HepG2 (cell line): ENCODE data around the gene M1AP. TPM values are rescaled to one million over a fixed set of nuclear protein-coding genes. Genes with fewer than 3 reads are reported as not detected.

Experiments used
- ATAC-seq: fragments of 200-7000 bp; cut with Tn5 transposase; 3 replicates; pipeline ENCODE4 v1.9.1; 2020; ENCODE audit warnings: mild to moderate bottlenecking, moderate library complexity
- BruUV-seq: library from RNA; stranded (reverse); fragments of 400-500 nt; replicated peaks from 2 replicates; lab custom pipeline; 2021; lab: Mats Ljungman, UMichigan
- CTCF ChIA-PET: fragments of 300-600 bp; formaldehyde crosslinking; extraction: SDS; loops from one replicate; lab custom pipeline; 2021; ENCODE audit warnings: low total read pairs, inconsistent platforms, low intra/inter-chr PET ratio; lab: Yijun Ruan, JAX
- POLR2A ChIA-PET: fragments of 350-600 bp; sonication (Branson Sonifier 250); formaldehyde crosslinking; loops from one replicate; lab custom pipeline; 2020; ENCODE audit warnings: antibody characterized with exemption, inconsistent platforms; lab: Yijun Ruan, JAX
- DNase-seq: peaks from one replicate; pipeline ENCODE4 v3.0.0-alpha.2; 2015; ENCODE audit warnings: low spot score
- FAIRE-seq: peaks from 3 replicates; lab custom pipeline; 2011; peaks lifted over from hg19 to GRCh38; lab: Jason Lieb, UNC
- H2AFZ ChIP-seq: one replicate; pipeline ENCODE4 v1.6.1; 2011; ENCODE audit warnings: low read length, inconsistent platforms
- H3K27ac ChIP-seq: fragments of 300-600 bp; 3 replicates; pipeline ENCODE4 v1.8.0; 2011; ENCODE audit warnings: mixed run types, mild to moderate bottlenecking, mixed read lengths, low read length, inconsistent platforms; ENCODE audit not compliant: insufficient read depth; ENCODE audit errors: extremely low read length
- H3K27me3 ChIP-seq, 2 experiments: fragments of 200-600 bp in 1 of 2; 2 replicates in 1 of 2; 3 replicates in 1 of 2; pipeline versions ENCODE4 v1.6.0 to v1.8.0; 2011; ENCODE audit warnings: low read length in 2 of 2, mild to moderate bottlenecking in 2 of 2, moderate library complexity in 2 of 2, inconsistent platforms in 1 of 2; ENCODE audit not compliant: insufficient read depth in 2 of 2, control insufficient read depth in 1 of 2
- H3K36me3 ChIP-seq, 2 experiments: fragments of 200-600 bp in 1 of 2; replicated peaks in 1 of 2; 2 replicates in 1 of 2; 3 replicates in 1 of 2; pipeline versions ENCODE4 v1.5.1 to v1.8.0; 2011; ENCODE audit warnings: low read length in 2 of 2, inconsistent platforms in 1 of 2; ENCODE audit not compliant: insufficient read depth in 2 of 2, control insufficient read depth in 1 of 2
- H3K4me1 ChIP-seq: 2 replicates; pipeline ENCODE4 v1.5.1; 2012; ENCODE audit warnings: low read length, inconsistent platforms; ENCODE audit not compliant: insufficient read depth
- H3K4me2 ChIP-seq: 2 replicates; pipeline ENCODE4 v1.6.0; 2011; ENCODE audit warnings: low read depth, low read length, inconsistent platforms
- H3K4me3 ChIP-seq, 3 experiments: fragments of 200-600 bp in 1 of 3; sonication (generic), shearing (Covaris generic) in 1 of 3; replicated peaks in 1 of 3; 2 replicates each; pipeline ENCODE4 v1.5.1; 2011 to 2016; ENCODE audit warnings: low read length in 3 of 3, inconsistent platforms in 2 of 3, low read depth in 2 of 3, mild to moderate bottlenecking in 2 of 3, control low read depth in 1 of 3, mixed read lengths in 1 of 3; ENCODE audit not compliant: insufficient read depth in 1 of 3
- H3K79me2 ChIP-seq: one replicate; pipeline ENCODE4 v1.6.1; 2011; ENCODE audit warnings: low read length, inconsistent platforms; ENCODE audit not compliant: insufficient read depth
- H3K9ac ChIP-seq: 2 replicates; pipeline ENCODE4 v1.6.0; 2011; ENCODE audit warnings: mild to moderate bottlenecking, low read depth, low read length, inconsistent platforms; ENCODE audit not compliant: insufficient read depth
- H3K9me3 ChIP-seq: 2 replicates; pipeline ENCODE4 v1.5.1; 2012; ENCODE audit warnings: mild to moderate bottlenecking, low read length
- H4K20me1 ChIP-seq: 2 replicates; pipeline ENCODE4 v1.6.0; 2011; ENCODE audit warnings: inconsistent platforms, mild to moderate bottlenecking, low read length, moderate library complexity; ENCODE audit not compliant: insufficient read depth
- ARID5B ChIP-seq: IDR thresholded peaks from 2 replicates; pipeline ENCODE4 v1.4.0; 2020; ENCODE audit warnings: mild to moderate bottlenecking, missing genetic modification reagents
- ATF4 ChIP-seq, 2 experiments: fragments of 450-650 bp in 1 of 2; sonication (generic) in 1 of 2; formaldehyde crosslinking; IDR thresholded peaks; 2 replicates each; pipeline versions ENCODE4 v1.5.0 to v1.8.0; 2020 to 2022; ENCODE audit warnings: mild to moderate bottlenecking in 1 of 2, missing genetic modification reagents in 1 of 2
- CREM ChIP-seq, 2 experiments: sonication (generic) in 1 of 2; formaldehyde crosslinking in 1 of 2; IDR thresholded peaks; 2 replicates each; pipeline versions ENCODE4 v1.4.0 to v1.6.1; 2016 to 2020; ENCODE audit warnings: antibody characterized with exemption in 1 of 2, mild to moderate bottlenecking in 1 of 2, missing genetic modification reagents in 1 of 2
- ZBTB21 ChIP-seq: sonication (generic); formaldehyde crosslinking; IDR thresholded peaks from 2 replicates; pipeline ENCODE4 v1.4.0; 2020; ENCODE audit warnings: missing genetic modification reagents
- ZNF274 ChIP-seq: sonication (generic); formaldehyde crosslinking; IDR thresholded peaks from 2 replicates; pipeline ENCODE4 v1.5.1; 2020; ENCODE audit warnings: mild to moderate bottlenecking, missing genetic modification reagents
- ZNF615 ChIP-seq: sonication (generic); formaldehyde crosslinking; IDR thresholded peaks from 2 replicates; pipeline ENCODE4 v1.5.0; 2020; ENCODE audit warnings: mild to moderate bottlenecking, missing genetic modification reagents, borderline replicate concordance
- WGBS: methylation state at CpG from one replicate; pipeline ENCODE4 v1.1.6; 2017; ENCODE audit warnings: low lambda C conversion rate; 5-methylcytosine and 5-hydroxymethylcytosine counted together
- in situ Hi-C: cut with HindIII; loops from 2 replicates; pipeline ENCODE4 v1.10.0; 2017; ENCODE audit warnings: low pct_unique_long_range_greater_than_20kb; ENCODE audit not compliant: extremely low pct_ligation_motif_present
- intact Hi-C: fragments of 100-400 bp; cut with micrococcal nuclease; formaldehyde crosslinking; loops from one replicate; pipeline ENCODE4 v1.10.0; 2022; ENCODE audit not compliant: unreplicated experiment
- polyA plus RNA-seq, 8 experiments: library from polyadenylated mRNA; depleted of rRNA in 3 of 8; stranded (reverse) in 7 of 8; unstranded in 1 of 8; fragments of >200 nt; fragmentation: Illumina TruSeq in 4 of 8; extraction: Trizol in 4 of 8; gene quantifications; 2 replicates each; pipeline versions ENCODE4 v1.2.1 to v1.2.3, GENCODE V29; 2011 to 2016; ENCODE audit warnings: low read depth in 4 of 8, missing spikeins in 1 of 8, mixed read lengths in 1 of 8; ENCODE audit not compliant: insufficient read depth in 1 of 8
- total RNA-seq, 5 experiments: library from RNA; depleted of rRNA; stranded (reverse); fragments of >200 nt; fragmentation: Illumina TruSeq; extraction: Trizol; gene quantifications; 2 replicates each; pipeline ENCODE4 v1.2.3, GENCODE V29; 2016; ENCODE audit warnings: low read depth in 1 of 5

Gene M1AP
- total and polyA plus RNA-seq, 2 of the 13 experiments (the other 11 are each of a cell fraction or from before 2014, with no cell fraction given), result not detected

- no peaks in the 10 kb centered on the region for H3K9me3 ChIP-seq
- POLR2A ChIA-PET, result no interaction called here
- no peak overlapping the region for H3K9ac ChIP-seq
- H3K4me1 ChIP-seq, result peaks cover 45% of the 10 kb centered on the region
- no peak overlapping the region for H2AFZ ChIP-seq
- no peak overlapping the region for H3K4me2 ChIP-seq
- TF ChIP-seq ZNF274 (CRISPR knock-in tag), result no peak
- TF ChIP-seq ZBTB21 (CRISPR knock-in tag), result peak; percentile 70; the same call in 1 of the 2 replicates
- TF ChIP-seq ATF4 (CRISPR knock-in tag; IDR thresholded peaks at IDR 0.05), result 0 out of 4 replicates have a peak, but pooled peaks of 1 of the 2 experiments have one; percentile 58
- no peak for TF ChIP-seq ZNF615 (CRISPR knock-in tag)
- 0 out of 2 replicates have a peak, but pooled peaks have one; percentile 16 for TF ChIP-seq CREM (IDR thresholded peaks at IDR 0.05)
- no peak for TF ChIP-seq CREM (CRISPR knock-in tag; IDR thresholded peaks at IDR 0.05)
- 0 out of 2 replicates have a peak, but pooled peaks have one; percentile 14 for TF ChIP-seq ARID5B (CRISPR knock-in tag)
- no peaks in the 10 kb centered on the region for H3K36me3 ChIP-seq
- no peak for FAIRE-seq
- no peaks in the 10 kb centered on the region for H3K79me2 ChIP-seq
- no peak overlapping the region for H3K4me3 ChIP-seq
- H4K20me1 ChIP-seq, result no peaks in the 10 kb centered on the region
- in situ Hi-C loops, result loop anchor here (10.0 kb wide), 2 partner anchors 178 to 708 kb away; no protein-coding TSS in a partner anchor
- DNase-seq, result peak; percentile 27
- CTCF ChIA-PET, result no interaction called here
- BruUV-seq, result no TSS peak
- 7% methylated on average over 2 of the region's 2 CpGs for WGBS
- intact Hi-C loops, result loop anchor here (10.0 kb wide), 1 partner anchor 368 kb away; no protein-coding TSS in a partner anchor
- H3K27me3 ChIP-seq, result peaks cover 2 to 9% of the 10 kb centered on the region in 2 experiments; a peak in 1 of 5 replicates
- ATAC-seq, result no peak
- H3K27ac ChIP-seq, result no peak overlapping the region
Measured at GRCh38 chr2:74696829-74697228, 48.7 kb upstream of the M1AP start.
